ENCODE results near the gene UGT1A4.

The UGT1A4 gene

GRCh38 chr2:233688341-233688740, 30.2 kb upstream of the UGT1A4 start:
- no peak overlapping the region for H3K4me3 ChIP-seq (ENCODE audit: low read depth, low read length)
- TF ChIP-seq CTCF (IDR thresholded peaks at IDR 0.05; ENCODE audit: control insufficient read depth, extremely low read depth, insufficient read depth): no peak
- no peak for DNase-seq (ENCODE audit: low read depth)

- TF ChIP-seq CTCF (IDR thresholded peaks at IDR 0.05; ENCODE audit: control insufficient read depth, extremely low read depth, insufficient read depth): no peak
- DNase-seq (ENCODE audit: low read depth): no peak
- no peak overlapping the region for H3K4me3 ChIP-seq (ENCODE audit: low read depth, low read length)
Observed at GRCh38 chr2:233689031-233689430, 29.5 kb upstream of the UGT1A4 start.

GRCh38 chr2:233689501-233689900, 29.0 kb upstream of the UGT1A4 start:
- TF ChIP-seq CTCF (IDR thresholded peaks at IDR 0.05; ENCODE audit: control insufficient read depth, extremely low read depth, insufficient read depth): no peak
- no peak for DNase-seq (ENCODE audit: low read depth)
- H3K4me3 ChIP-seq (ENCODE audit: low read depth, low read length): no peak overlapping the region

- no peak overlapping the region for H3K4me3 ChIP-seq (ENCODE audit: low read depth, low read length)
- TF ChIP-seq CTCF (IDR thresholded peaks at IDR 0.05; ENCODE audit: control insufficient read depth, extremely low read depth, insufficient read depth): no peak
- DNase-seq (ENCODE audit: low read depth): no peak
Observed at GRCh38 chr2:233690444-233690843, 28.1 kb upstream of the UGT1A4 start.

- DNase-seq (ENCODE audit: low read depth): no peak
- no peak for TF ChIP-seq CTCF (IDR thresholded peaks at IDR 0.05; ENCODE audit: control insufficient read depth, extremely low read depth, insufficient read depth)
- no peak overlapping the region for H3K4me3 ChIP-seq (ENCODE audit: low read depth, low read length)
Observed at GRCh38 chr2:233691443-233692433, 26.8 kb upstream of the UGT1A4 start.

GRCh38 chr2:233692648-233693047, 25.9 kb upstream of the UGT1A4 start, which contains the start of gene UGT1A6:
UGT1A6 (plus strand) TSS chr2:233692890; CDS start chr2:233693005, 115 bp downstream.
- H3K4me3 ChIP-seq (ENCODE audit: low read depth, low read length): no peak within 1 kb of the TSS
- no peak for TF ChIP-seq CTCF (IDR thresholded peaks at IDR 0.05; ENCODE audit: control insufficient read depth, extremely low read depth, insufficient read depth)
- no peak for DNase-seq (ENCODE audit: low read depth)
